Stimulated activated naive B cell treated with anti-CD40 and anti-IgM and Interleukin-4, amounts not matched to agents 10 μg/mL and 1 μg/mL and 100 μg/mL, for 72 hours (primary cell): ENCODE measurements around the gene DGKK.
"Not testable (repeated sequence)": the region's sequence is repeated elsewhere in the genome, so short reads cannot be mapped to it uniquely, and the experiment has no call there.

ENCODE experiments used
- ATAC-seq, 2 donors: fragments of 150-1000 bp; cut with Tn5 transposase; replicated peaks; 2 replicates each; pipeline ENCODE4 v1.10.0; 2021; ENCODE audit warnings: moderate library complexity in 1 of 2
- DNase-seq: peaks from one replicate; pipeline ENCODE4 v3.0.0; 2021
- H3K27ac Mint-ChIP-seq: one replicate; pipeline ENCODE4 v1.8.0; 2022; ENCODE audit warnings: mild to moderate bottlenecking, mixed read lengths
- H3K27me3 Mint-ChIP-seq, 2 donors: one replicate each; pipeline ENCODE4 v1.8.0; 2022; ENCODE audit warnings: mixed read lengths in 2 of 2
- H3K36me3 Mint-ChIP-seq, 2 donors: one replicate each; pipeline ENCODE4 v1.8.0; 2022; ENCODE audit warnings: mixed read lengths in 2 of 2, mild to moderate bottlenecking in 1 of 2
- H3K4me1 Mint-ChIP-seq, 2 donors: one replicate each; pipeline ENCODE4 v1.8.0; 2022; ENCODE audit warnings: mixed read lengths in 2 of 2, mild to moderate bottlenecking in 1 of 2
- H3K4me3 Mint-ChIP-seq, 2 donors: one replicate each; pipeline ENCODE4 v1.8.0; 2022; ENCODE audit warnings: mild to moderate bottlenecking in 2 of 2, mixed read lengths in 2 of 2, moderate library complexity in 1 of 2
- H3K9me3 Mint-ChIP-seq, 2 donors: one replicate each; pipeline ENCODE4 v1.8.0; 2022; ENCODE audit warnings: mixed read lengths in 2 of 2, mild to moderate bottlenecking in 1 of 2

DGKK gene

DNA sequence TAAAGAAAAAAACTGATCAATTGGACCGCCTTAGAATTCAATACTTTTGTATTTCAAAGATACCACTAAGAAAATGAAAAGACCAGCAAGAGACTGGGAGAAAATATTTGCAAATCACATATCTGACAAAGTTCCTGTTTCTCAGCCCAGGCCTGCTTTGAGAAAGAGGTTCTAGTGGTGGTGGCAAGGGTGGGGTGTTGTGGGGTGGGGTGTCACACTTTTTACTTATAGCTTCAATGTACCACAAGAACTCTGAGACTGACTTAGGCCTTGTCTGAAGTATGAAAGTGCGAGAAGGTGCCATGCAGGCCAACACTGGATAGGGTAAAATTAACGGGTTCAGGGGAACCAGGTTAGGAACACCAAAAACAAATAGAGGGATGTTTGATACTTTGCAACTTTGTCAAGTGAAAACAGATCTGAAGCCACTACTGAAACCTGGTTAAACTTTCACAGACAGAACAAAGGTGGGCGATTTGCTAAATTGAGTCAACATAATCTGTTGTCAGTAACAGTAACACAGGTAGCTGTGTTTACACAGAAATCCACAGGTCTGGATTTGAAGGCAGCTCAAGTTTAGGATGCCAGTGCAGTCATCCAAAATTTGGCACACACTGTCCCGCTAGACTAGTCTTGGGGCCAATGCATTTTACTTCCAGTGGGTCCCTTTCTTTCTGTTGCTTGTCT is 88.8 kb downstream of the DGKK start:
- H3K36me3 Mint-ChIP-seq, result no peaks in the 10 kb centered on the region
- H3K4me1 Mint-ChIP-seq, result no peaks in the 10 kb centered on the region
- H3K27me3 Mint-ChIP-seq, result peaks cover 0 to 7% of the 10 kb centered on the region in 2 donors

DNA sequence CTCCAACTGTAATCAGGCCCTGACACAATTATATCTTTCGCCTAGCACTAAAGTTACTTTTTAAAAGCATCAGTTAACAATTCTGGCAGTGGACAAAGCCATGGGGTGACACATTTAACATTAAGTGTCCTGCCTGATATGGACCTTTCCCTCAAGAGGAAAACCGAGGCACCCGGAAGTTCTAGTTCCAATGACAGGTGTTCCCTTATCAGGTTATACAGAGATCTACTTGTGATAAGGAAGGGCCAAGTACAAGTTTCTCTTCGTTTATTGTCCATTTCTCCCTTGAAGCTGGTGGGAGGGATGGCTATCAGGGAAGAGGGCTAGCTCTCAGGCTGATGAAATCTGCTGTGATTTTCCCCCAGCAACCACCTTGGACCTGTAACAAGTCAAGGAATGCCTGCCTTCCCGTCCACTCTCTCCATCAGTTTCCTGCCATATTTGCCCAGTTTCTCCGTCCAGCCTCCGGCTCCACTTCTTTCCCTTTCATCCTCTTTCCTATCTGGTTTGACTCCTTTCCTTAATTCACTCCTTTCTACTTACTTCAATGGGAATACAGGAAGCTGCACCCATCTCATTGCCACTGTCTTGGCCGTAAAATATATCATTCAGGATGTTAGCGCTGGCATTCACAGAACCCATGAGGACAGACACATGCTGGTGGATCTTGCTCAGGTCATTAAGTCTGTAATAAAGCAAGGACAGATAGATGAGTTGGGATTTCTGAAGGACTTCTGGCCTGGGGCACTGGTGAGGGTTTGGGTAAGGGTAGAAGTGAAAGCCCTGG is 95.0 kb downstream of the DGKK start:
- H3K27me3 Mint-ChIP-seq, result peaks cover 0 to 16% of the 10 kb centered on the region in 2 donors
- H3K9me3 Mint-ChIP-seq, result no peaks in the 10 kb centered on the region
- no peak overlapping the region for H3K27ac Mint-ChIP-seq
- H3K4me3 Mint-ChIP-seq, result no peak overlapping the region
- no peak for DNase-seq
- no peak for ATAC-seq
- H3K36me3 Mint-ChIP-seq, result no peaks in the 10 kb centered on the region
- no peaks in the 10 kb centered on the region for H3K4me1 Mint-ChIP-seq

More for the DNA sequence above, 88.8 kb downstream of the DGKK start:
- Mint-ChIP-seq H3K27ac (no peak overlapping the region), H3K9me3 (no peaks in the 10 kb centered on the region), H3K4me3 (no peak overlapping the region)
- ATAC-seq (no peak), DNase-seq (no peak)

DNA sequence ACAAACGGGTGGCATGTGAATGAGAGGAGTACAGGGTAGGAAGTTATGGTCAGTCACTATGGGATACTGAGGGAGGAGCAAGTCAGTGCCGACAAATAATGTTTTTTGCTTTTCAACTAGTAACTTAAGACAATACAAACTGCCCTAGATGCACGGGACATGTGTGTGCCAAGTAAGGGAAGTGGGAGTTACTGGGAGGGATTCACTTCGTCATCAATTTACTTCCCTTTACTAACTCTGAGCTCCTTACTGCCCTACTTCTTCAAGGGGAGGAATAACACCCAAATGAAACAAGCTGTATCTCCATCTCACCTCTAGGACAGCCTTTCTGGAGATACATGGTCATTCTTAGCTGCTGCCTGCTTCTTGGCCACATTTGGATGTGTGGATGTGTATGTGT is 97.7 kb downstream of the DGKK start:
- no peaks in the 10 kb centered on the region for H3K4me1 Mint-ChIP-seq
- no peak overlapping the region for H3K4me3 Mint-ChIP-seq
- H3K27me3 Mint-ChIP-seq, result peaks cover 0 to 10% of the 10 kb centered on the region in 2 donors
- no peak for DNase-seq
- H3K36me3 Mint-ChIP-seq, result no peaks in the 10 kb centered on the region
- no peak for ATAC-seq
- no peak overlapping the region for H3K27ac Mint-ChIP-seq
- H3K9me3 Mint-ChIP-seq, result no peaks in the 10 kb centered on the region

DNA sequence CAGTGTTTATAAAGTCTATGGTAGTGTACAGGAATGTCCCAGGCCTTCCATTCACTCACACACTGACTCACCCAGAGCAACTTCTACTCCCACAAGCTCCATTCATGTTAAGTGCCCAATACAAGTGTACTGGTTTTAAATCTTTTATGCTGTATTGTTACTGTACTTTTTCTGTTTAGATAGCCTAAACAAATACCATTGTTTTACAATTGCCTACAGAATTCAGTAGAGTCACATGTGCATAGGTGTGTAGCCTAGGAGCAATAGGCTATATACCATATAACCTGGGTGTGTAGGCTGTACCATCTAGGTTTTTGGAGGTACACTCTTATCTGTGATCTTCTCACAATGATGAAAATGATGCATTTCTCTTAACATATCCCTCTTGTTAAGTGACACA is 126.7 kb downstream of the DGKK start:
- H3K4me3 Mint-ChIP-seq, result no peak overlapping the region
- ATAC-seq (no peak), DNase-seq (no peak)
- no peak overlapping the region for H3K27ac Mint-ChIP-seq
- H3K36me3 Mint-ChIP-seq, result no peaks in the 10 kb centered on the region
- no peaks in the 10 kb centered on the region for H3K9me3 Mint-ChIP-seq
- H3K4me1 Mint-ChIP-seq, result no peaks in the 10 kb centered on the region
- peaks cover 0 to 6% of the 10 kb centered on the region in 2 donors for H3K27me3 Mint-ChIP-seq

DNA sequence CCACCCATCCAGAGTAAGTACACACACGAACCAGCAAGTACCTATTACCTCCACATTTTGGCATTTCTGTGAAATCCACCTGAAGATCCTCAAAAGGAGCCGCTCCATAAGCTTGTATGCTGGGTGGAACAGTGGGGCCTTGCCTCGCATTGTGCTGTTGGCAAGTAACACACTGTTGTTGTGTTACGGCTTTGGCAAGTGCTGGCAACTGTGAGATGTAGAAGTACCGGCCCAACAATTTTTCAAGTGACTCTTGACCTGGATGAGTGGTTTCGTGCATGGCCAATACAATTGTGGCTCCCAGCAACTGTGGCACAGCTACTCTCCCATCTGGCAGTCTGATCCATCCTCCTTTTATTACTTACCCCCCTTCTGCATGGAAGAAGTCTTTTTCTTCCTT is 137.3 kb downstream of the DGKK start:
- Mint-ChIP-seq H3K4me1 (no peaks in the 10 kb centered on the region), H3K27ac (no peak overlapping the region), H3K9me3 (peaks cover 8 to 9% of the 10 kb centered on the region in 2 donors), H3K4me3 (no peak overlapping the region), H3K27me3 (peaks cover 0 to 16% of the 10 kb centered on the region in 2 donors), H3K36me3 (peaks cover 0 to 4% of the 10 kb centered on the region in 2 donors)
- ATAC-seq, result no peak
- no peak for DNase-seq

DNA sequence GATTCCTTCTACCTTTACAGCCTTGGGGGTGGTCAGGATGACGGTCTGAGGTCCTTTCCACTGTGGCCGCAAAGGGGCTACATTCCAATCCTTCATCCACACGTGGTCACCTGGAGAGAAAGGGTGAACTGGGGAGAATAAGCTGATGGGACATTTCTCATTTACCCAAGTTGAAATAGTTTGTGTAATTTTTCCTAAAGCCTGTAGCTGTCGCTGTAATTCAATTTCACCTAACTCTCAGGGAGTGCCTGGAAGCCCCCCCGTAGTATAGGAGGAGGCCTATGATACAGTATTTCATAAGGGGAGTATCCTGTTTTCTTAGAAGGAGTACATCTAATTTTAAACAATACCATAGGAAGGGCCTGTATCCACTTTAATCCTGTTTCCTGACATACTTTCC is 138.0 kb downstream of the DGKK start:
- DNase-seq, ATAC-seq, H3K4me3 Mint-ChIP-seq, H3K4me1 Mint-ChIP-seq, H3K36me3 Mint-ChIP-seq, H3K27ac Mint-ChIP-seq, H3K9me3 Mint-ChIP-seq: not testable (repeated sequence)
- H3K27me3 Mint-ChIP-seq, result peaks cover 0 to 16% of the 10 kb centered on the region in 2 donors

DNA sequence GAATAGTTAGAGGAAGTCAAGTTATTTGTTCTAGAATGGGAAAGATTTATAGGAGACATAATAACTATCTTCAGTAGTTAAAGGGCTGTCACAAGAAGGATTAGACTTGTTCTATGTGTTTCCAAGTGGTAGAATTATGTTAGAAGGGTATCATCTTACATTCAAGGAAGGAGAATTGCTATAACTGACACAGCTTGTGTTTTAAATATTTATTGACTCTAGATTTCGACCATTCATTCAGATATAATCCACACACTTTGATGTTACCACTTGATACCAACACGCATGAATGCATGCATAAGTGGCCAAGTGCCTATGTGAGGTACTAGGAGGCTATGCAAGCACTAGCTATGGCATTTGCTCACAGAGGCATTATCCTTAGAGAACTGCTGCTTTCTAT is 143.4 kb downstream of the DGKK start:
- H3K36me3 Mint-ChIP-seq, result no peaks in the 10 kb centered on the region
- H3K4me3 Mint-ChIP-seq, result no peak overlapping the region
- DNase-seq (no peak), ATAC-seq (no peak)
- no peaks in the 10 kb centered on the region for H3K4me1 Mint-ChIP-seq
- no peaks in the 10 kb centered on the region for H3K9me3 Mint-ChIP-seq
- H3K27me3 Mint-ChIP-seq, result peaks cover 0 to 11% of the 10 kb centered on the region in 2 donors
- H3K27ac Mint-ChIP-seq, result no peak overlapping the region
